ENCODE results near the gene C1orf105. TPM values are rescaled to one million over a fixed set of nuclear protein-coding genes. Genes with fewer than 3 reads are reported as not detected.

The C1orf105 gene
- total and polyA plus RNA-seq, 10 of the 15 experiments (the other 5 are each of a cell fraction or from before 2014, with no cell fraction given): not detected

GRCh38 chr1:172410027-172410426 is 10.5 kb upstream of the C1orf105 start:
- H3K9me3 ChIP-seq (replicated peaks; ENCODE audit: control insufficient read depth, insufficient read depth, low read length): no peaks in the 10 kb centered on the region
- CTCF ChIA-PET: interaction anchor here (0.7 to 2.2 kb wide), 5 partner anchors 8 to 407 kb away, joined by 3 to 15 read pairs (median 3); no protein-coding TSS in a partner anchor
- FAIRE-seq (no peak), DNase-seq (ENCODE audit: low read depth, low spot score) (no peak), ATAC-seq (no peak)
- POLR2A ChIA-PET: no interaction called here
- no peak overlapping the region for H2AFZ ChIP-seq (ENCODE audit: control insufficient read depth, low read depth, low read length)
- SMC1A ChIA-PET (ENCODE audit: uncharacterized antibody, unreplicated experiment): interaction anchor here (1.2 to 2.4 kb wide), 2 partner anchors 11 to 337 kb away, joined by 4 to 12 read pairs; no protein-coding TSS in a partner anchor
- RAD21 ChIA-PET (ENCODE audit: unreplicated experiment): no interaction called here
- H3K4me3 ChIP-seq: no peak overlapping the region
- TF ChIP-seq USF1 (IDR thresholded peaks at IDR 0.05; ENCODE audit: borderline replicate concordance, extremely low read length, insufficient read depth, low read depth, low read length): no peak
- no peak for TF ChIP-seq SMAD5 (IDR thresholded peaks at IDR 0.05; ENCODE audit: low read depth)
- TF ChIP-seq MAX (IDR thresholded peaks at IDR 0.05; ENCODE audit: low read depth, low read length): no peak
- TF ChIP-seq NR2C1 (IDR thresholded peaks at IDR 0.05): no peak
- no peak for TF ChIP-seq GABPA (IDR thresholded peaks at IDR 0.05; ENCODE audit: low read depth)
- no peak for TF ChIP-seq JUND (IDR thresholded peaks at IDR 0.05; ENCODE audit: low read depth, low read length)
- no peak overlapping the region for H3K4me2 ChIP-seq (ENCODE audit: control insufficient read depth, insufficient read depth)
- no peaks in the 10 kb centered on the region for H3K36me3 ChIP-seq (ENCODE audit: control insufficient read depth in 2 of 2, insufficient read depth in 2 of 2, low read length in 1 of 2)
- WGBS (ENCODE audit: insufficient coverage, insufficient replicate concordance, low lambda C conversion rate, missing lambda C conversion rate): 53% methylated on average over 1 of the region's 1 CpG
- no peaks in the 10 kb centered on the region for H3K27me3 ChIP-seq (replicated peaks in 1 of 2; ENCODE audit: control insufficient read depth in 2 of 2, insufficient read depth in 2 of 2, low read length in 1 of 2)
- H3K9ac ChIP-seq (ENCODE audit: control insufficient read depth, insufficient read depth, low read length): no peak overlapping the region
- no peaks in the 10 kb centered on the region for H3K79me2 ChIP-seq (ENCODE audit: control insufficient read depth, insufficient read depth, low read length)
- H3K27ac ChIP-seq (ENCODE audit: control insufficient read depth, insufficient read depth): no peak overlapping the region
- intact Hi-C loops (cut with micrococcal nuclease; ENCODE audit: unreplicated experiment) (no loop called here), in situ Hi-C loops (cut with MboI) (no loop called here)
- H4K20me1 ChIP-seq (ENCODE audit: control insufficient read depth, insufficient read depth): no peaks in the 10 kb centered on the region
- no peaks in the 10 kb centered on the region for H3K4me1 ChIP-seq (ENCODE audit: control insufficient read depth, insufficient read depth, low read length)
- BruUV-seq (replicated peaks): no TSS peak

All from GM12878 (cell line).